Thyroid gland (tissue), 4 donors: ENCODE results near the gene CD200. TPM values are rescaled to one million over a fixed set of nuclear protein-coding genes. Genes with fewer than 3 reads are reported as not detected.
A peak's percentile ranks its signal among the peaks of the same experiment; 100 is the strongest.

Experiments used
- DNase-seq, 2 donors: peaks; one replicate each; pipeline ENCODE4 v3.0.0-alpha.2; 2019
- H3K27ac ChIP-seq, 3 donors: fragments of 200-600 bp; sonication (generic); 1 replicate in 2 of 3; 2 replicates in 1 of 3; pipeline ENCODE4 v1.5.1; 2016 to 2019; ENCODE audit warnings: mild to moderate bottlenecking in 1 of 3, moderate library complexity in 1 of 3
- H3K27me3 ChIP-seq: fragments of 200-600 bp; sonication (generic); one replicate; pipeline ENCODE4 v1.5.1; 2019
- H3K36me3 ChIP-seq, 2 donors: fragments of 200-600 bp; sonication (generic); one replicate each; pipeline ENCODE4 v1.5.1; 2016 to 2019
- H3K4me1 ChIP-seq, 2 donors: fragments of 200-600 bp; sonication (generic); one replicate each; pipeline ENCODE4 v1.5.1; 2017 to 2019
- H3K4me3 ChIP-seq, 3 donors: fragments of 200-600 bp; sonication (generic); replicated peaks in 1 of 3; 1 replicate in 2 of 3; 2 replicates in 1 of 3; pipeline ENCODE4 v1.5.1; 2016; ENCODE audit warnings: mild to moderate bottlenecking in 1 of 3
- H3K9me3 ChIP-seq: fragments of 200-600 bp; sonication (generic); one replicate; pipeline ENCODE4 v1.5.1; 2017
- POLR2A ChIP-seq, 2 donors: fragments of 450-650 bp; IDR thresholded peaks; one replicate each; pipeline ENCODE4 v1.6.1; 2017; ENCODE audit warnings: antibody characterized with exemption in 2 of 2, mild to moderate bottlenecking in 2 of 2, moderate library complexity in 1 of 2
- WGBS, 2 donors: methylation state at CpG; one replicate each; pipeline ENCODE4 v1.1.5; 2017; 5-methylcytosine and 5-hydroxymethylcytosine counted together
- intact Hi-C: fragments of 100-400 bp; cut with DNase I; formaldehyde crosslinking; loops from one replicate; pipeline ENCODE4 v1.15.1; 2023
- total RNA-seq, 4 donors: library from RNA; depleted of rRNA; stranded (reverse); fragments of >200 nt; gene quantifications; one replicate each; pipeline ENCODE4 v1.2.3, GENCODE V29; 2016
- TF ChIP-seq, protein P1 (sequence below), 6 experiments: fragments of 200-600 bp in 3 of 6; fragments of 450-650 bp in 3 of 6; sonication (generic) in 3 of 6; IDR thresholded peaks; one replicate each; pipeline ENCODE4 v1.5.1; 2016 to 2019; ENCODE audit warnings: antibody characterized with exemption in 6 of 6, mild to moderate bottlenecking in 2 of 6, inconsistent platforms in 1 of 6, moderate library complexity in 1 of 6

The CD200 gene
- total RNA-seq, 4 donors from 2014 or later = 13.2 to 18.7 (median 15.8) TPM

DNA sequence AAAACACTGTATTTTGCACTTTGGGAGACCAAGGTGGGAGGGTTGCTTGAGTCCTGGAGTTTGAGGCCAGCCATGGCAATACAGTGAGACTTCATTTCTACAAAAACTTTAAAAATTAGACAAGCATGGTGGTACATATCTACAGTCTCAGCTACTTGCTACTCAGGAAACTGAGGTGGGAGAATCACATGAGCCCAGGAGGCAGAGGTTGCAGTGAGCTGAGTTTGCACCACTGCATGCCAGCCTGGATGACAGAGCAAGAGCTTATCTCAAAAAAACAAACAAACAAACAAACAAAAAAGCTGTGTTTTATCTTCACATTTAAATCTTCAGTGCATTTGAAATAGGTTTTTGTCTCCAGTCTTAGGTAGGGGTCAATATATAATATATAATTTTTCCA lies 34.2 kb upstream of the CD200 start:
- no peaks in the 10 kb centered on the region for H3K9me3 ChIP-seq
- no peak for DNase-seq
- TF ChIP-seq, protein P1, sequence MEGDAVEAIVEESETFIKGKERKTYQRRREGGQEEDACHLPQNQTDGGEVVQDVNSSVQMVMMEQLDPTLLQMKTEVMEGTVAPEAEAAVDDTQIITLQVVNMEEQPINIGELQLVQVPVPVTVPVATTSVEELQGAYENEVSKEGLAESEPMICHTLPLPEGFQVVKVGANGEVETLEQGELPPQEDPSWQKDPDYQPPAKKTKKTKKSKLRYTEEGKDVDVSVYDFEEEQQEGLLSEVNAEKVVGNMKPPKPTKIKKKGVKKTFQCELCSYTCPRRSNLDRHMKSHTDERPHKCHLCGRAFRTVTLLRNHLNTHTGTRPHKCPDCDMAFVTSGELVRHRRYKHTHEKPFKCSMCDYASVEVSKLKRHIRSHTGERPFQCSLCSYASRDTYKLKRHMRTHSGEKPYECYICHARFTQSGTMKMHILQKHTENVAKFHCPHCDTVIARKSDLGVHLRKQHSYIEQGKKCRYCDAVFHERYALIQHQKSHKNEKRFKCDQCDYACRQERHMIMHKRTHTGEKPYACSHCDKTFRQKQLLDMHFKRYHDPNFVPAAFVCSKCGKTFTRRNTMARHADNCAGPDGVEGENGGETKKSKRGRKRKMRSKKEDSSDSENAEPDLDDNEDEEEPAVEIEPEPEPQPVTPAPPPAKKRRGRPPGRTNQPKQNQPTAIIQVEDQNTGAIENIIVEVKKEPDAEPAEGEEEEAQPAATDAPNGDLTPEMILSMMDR (IDR thresholded peaks at IDR 0.05) = no peak
- no peak for TF ChIP-seq POLR2A (IDR thresholded peaks at IDR 0.05)
- H3K27ac ChIP-seq = no peak overlapping the region
- H3K36me3 ChIP-seq = no peaks in the 10 kb centered on the region
- no peaks in the 10 kb centered on the region for H3K27me3 ChIP-seq
- no peak overlapping the region for H3K4me3 ChIP-seq
- no peaks in the 10 kb centered on the region for H3K4me1 ChIP-seq
- intact Hi-C loops = loop anchor here (10.0 kb wide), 1 partner anchor 216 kb away; no protein-coding TSS in a partner anchor

DNA sequence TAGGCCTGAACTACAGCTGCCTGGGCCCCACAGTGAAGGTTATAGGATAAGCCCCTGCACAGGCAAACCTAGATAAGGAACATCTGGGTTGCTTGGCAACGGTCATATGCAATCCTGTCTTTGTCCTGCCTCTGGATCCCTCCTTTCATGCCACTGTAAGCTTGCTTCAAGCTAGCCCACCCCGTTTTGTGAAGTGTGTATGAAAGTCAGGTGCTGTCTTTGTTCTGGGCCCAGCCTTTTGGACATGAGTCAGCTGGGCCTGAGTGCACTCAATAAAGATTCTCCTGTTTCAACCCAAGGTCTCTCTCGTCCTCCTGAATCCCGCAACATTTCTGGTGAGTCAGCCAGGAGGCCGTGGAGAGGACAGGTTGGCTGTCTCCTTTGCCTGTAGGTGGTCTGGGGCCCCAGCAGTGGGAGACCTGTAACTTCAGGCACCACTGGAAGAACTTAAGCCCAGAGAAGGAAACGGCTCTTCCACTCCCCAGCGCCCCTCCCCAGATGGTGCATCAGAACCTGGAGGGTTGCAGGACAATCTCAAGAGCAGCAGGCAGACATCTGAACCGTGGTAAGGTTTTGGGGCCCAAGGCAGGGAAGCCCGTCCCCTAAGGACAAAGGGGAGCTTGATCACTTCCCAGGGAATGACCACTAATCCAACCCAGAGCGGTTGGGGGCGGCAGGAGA lies 30.7 kb upstream of the CD200 start:
- Histone ChIP-seq H3K4me1 (peaks cover 0 to 3% of the 10 kb centered on the region in 2 donors), H3K4me3 (no peak overlapping the region), H3K9me3 (no peaks in the 10 kb centered on the region), H3K36me3 (no peaks in the 10 kb centered on the region), H3K27ac (no peak overlapping the region), H3K27me3 (no peaks in the 10 kb centered on the region)
- DNase-seq = no peak
- intact Hi-C loops = no loop called here
- TF ChIP-seq POLR2A (IDR thresholded peaks at IDR 0.05) = no peak
- TF ChIP-seq, protein P1 (IDR thresholded peaks at IDR 0.05) = no peak
- WGBS, 2 donors = 85 to 87% methylated on average over 10 to 11 of the region's 11 CpGs

DNA sequence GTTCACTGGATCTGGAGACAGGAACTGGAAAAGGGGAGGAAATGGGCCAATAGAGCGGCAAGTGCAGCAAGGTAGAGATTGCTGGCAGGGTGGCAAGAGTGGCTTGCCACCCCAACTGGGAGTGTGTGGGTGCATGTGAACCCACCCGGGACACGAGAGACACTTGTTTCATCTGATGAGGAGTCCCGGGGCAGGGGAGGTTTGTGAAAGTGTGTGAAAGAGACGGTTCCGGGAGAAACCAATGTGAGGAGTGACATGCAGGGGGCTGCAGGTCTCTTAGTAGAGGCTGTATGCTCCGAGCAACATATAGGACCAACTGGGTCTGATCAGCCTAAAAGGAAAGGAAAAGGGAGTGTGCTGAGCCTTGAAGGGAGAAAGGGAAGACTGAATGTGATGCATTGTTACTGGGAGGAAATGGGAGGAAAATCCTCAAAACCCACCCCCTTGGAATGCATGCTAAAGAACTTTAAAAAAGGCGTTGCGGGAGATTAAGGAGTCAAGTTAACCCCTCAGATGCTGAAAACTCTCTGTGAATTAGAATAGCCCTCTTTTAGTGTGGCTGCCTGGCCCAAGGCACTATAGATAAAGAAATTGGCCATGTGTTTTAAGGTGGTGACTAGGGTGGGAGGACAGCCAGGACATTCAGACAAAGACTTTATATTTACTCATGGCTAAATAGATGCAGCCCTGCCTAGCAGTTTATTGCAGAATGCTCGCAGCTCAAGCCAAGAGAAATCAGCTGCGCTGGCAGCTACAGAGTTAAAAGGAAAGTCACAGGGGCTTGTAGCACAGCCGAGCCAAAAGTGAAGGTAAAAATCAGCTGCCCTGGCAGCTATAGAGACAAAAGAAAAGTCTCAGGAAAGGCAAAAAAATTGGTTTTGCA lies 29.8 kb upstream of the CD200 start:
- peak overlapping the region in 2 of 3 donors; percentile 33 to 36 for H3K4me3 ChIP-seq

DNA sequence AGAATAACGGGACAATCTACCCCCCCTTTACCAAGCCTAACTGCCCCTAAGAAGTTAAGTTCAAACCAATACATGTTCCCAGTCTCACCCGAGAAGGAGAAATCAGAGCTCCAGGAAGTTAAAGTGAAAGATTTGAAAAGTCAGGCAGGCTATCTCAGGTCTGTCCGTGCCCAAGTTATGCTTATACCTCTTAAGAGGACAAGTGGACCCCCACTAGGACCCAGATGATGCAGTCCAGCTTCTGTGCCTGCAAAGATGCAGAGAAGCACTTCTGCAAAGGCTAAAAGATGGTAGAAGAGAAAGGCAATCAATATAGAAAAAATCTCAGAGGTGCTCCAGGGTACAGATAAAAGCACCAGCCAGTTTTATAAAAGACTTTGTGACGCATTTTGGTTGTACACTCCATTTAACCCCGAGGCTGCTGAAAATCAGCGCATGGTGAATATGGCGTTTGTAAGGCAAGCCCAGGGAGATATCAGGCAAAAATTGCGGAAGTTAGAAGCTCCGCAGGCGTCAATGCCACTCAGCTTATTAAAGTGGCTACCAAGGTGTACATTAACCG lies 29.1 kb upstream of the CD200 start:
- H3K9me3 ChIP-seq = no peaks in the 10 kb centered on the region
- intact Hi-C loops = no loop called here
- WGBS, 2 donors = 5% methylated on average over 11 of the region's 11 CpGs
- H3K4me3 ChIP-seq = peak overlapping the region in 2 of 3 donors; percentile 33 to 36
- DNase-seq = peak; percentile 47 to 48
- no peaks in the 10 kb centered on the region for H3K36me3 ChIP-seq
- no peak for TF ChIP-seq POLR2A (IDR thresholded peaks at IDR 0.05)
- TF ChIP-seq, protein P1 (IDR thresholded peaks at IDR 0.05) = no peak
- no peaks in the 10 kb centered on the region for H3K27me3 ChIP-seq
- H3K4me1 ChIP-seq = peaks cover 0 to 3% of the 10 kb centered on the region in 2 donors
- H3K27ac ChIP-seq = no peak overlapping the region

More for the DNA sequence above, 29.8 kb upstream of the CD200 start:
- Histone ChIP-seq H3K9me3 (no peaks in the 10 kb centered on the region), H3K27me3 (no peaks in the 10 kb centered on the region), H3K36me3 (no peaks in the 10 kb centered on the region), H3K27ac (no peak overlapping the region), H3K4me1 (peaks cover 0 to 3% of the 10 kb centered on the region in 2 donors)
- peak in 1 of 2 donors; percentile 19 for DNase-seq
- intact Hi-C loops = no loop called here
- TF ChIP-seq, protein P1 (IDR thresholded peaks at IDR 0.05) = no peak
- no peak for TF ChIP-seq POLR2A (IDR thresholded peaks at IDR 0.05)
- 21 to 29% methylated on average over 12 of the region's 12 CpGs for WGBS, 2 donors
